D721Med (cell line): ENCODE results near the gene LYPD6B.

Experiments used
- DNase-seq: peaks from one replicate; pipeline ENCODE4 v3.0.0; 2011; ENCODE audit warnings: low spot score; ENCODE audit not compliant: insufficient read length
- FAIRE-seq: peaks from 2 replicates; lab custom pipeline; 2011; peaks lifted over from hg19 to GRCh38; lab: Jason Lieb, UNC
- TF ChIP-seq, protein P1 (sequence below): IDR thresholded peaks from 2 replicates; pipeline ENCODE4 v1.5.1; 2012; ENCODE audit warnings: mild to moderate bottlenecking, control low read depth; ENCODE audit not compliant: insufficient read depth; ENCODE audit errors: missing control alignments

Gene LYPD6B

DNA sequence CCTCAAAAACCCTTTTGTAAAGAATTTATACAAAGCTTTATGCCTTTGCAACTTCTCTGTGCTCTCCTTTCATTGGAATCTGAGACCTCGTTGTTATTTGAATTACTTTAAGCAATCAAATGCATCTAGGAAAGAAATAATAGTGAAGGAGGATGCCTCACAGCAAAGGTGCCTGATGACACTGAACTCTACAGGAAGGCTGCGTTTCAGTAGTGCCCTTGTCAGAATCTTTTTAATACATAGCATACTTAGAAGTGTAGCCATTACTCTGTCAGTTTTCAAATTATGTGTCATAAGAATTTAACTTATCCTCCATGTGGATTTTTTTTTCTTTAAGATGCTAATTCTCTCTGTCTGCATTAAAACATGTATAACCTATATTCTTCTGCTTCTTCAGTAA, 9.6 kb upstream of the LYPD6B start:
- TF ChIP-seq, protein P1, sequence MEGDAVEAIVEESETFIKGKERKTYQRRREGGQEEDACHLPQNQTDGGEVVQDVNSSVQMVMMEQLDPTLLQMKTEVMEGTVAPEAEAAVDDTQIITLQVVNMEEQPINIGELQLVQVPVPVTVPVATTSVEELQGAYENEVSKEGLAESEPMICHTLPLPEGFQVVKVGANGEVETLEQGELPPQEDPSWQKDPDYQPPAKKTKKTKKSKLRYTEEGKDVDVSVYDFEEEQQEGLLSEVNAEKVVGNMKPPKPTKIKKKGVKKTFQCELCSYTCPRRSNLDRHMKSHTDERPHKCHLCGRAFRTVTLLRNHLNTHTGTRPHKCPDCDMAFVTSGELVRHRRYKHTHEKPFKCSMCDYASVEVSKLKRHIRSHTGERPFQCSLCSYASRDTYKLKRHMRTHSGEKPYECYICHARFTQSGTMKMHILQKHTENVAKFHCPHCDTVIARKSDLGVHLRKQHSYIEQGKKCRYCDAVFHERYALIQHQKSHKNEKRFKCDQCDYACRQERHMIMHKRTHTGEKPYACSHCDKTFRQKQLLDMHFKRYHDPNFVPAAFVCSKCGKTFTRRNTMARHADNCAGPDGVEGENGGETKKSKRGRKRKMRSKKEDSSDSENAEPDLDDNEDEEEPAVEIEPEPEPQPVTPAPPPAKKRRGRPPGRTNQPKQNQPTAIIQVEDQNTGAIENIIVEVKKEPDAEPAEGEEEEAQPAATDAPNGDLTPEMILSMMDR: no peak
- FAIRE-seq (no peak), DNase-seq (no peak)

DNA sequence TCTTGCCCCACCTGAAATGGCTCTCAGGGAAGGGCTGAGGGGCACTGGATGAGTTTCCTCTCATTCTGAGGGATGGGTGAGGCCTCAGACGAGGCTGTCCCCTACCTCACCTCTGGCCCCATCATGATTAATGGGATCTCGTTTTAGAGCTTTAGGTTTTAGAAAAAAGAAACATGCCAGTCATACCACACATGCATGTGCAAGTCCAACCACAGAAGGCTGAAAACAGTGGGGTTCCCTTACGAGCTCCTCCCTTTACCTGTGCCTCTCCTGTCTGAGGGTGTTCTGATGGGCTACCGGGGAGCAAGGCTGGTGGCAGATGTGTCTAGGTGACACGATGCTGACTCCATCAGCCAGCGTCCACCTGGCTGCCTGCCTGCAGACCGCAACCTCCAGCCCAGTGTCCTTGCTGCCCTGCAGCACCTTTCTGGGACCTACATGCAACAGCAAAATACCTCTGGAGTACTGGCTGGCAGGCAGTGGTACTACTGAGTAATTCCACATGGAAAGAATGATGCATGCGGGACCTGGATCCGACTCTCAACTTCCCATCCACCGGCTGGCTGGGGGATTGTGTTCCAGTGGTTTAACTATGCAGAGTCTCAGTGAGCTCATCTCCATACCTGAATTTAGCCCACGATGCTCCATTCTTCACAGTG, 9.1 kb upstream of the LYPD6B start:
- FAIRE-seq (no peak), DNase-seq (no peak)
- TF ChIP-seq, protein P1: no peak

DNA sequence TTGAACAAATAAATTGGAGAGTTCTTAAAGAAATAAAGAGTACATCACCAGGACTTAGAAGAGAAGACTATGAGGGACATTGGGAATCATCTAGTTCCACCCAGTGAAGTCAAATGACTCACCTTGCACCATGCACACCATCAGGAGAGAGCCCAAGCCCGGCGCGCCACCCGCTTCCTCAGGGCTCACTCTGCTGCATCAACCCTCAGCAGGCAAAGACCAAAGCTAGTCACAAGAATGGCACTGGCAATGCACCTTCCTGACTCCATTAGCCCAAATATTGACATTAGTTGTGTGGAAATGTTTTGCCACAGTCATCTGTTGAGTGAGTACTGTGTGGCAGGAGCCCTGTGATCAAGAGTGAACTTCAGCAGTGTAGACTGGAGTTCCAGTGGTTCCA, 7.1 kb upstream of the LYPD6B start:
- TF ChIP-seq, protein P1: no peak
- no peak for DNase-seq
- no peak for FAIRE-seq

DNA sequence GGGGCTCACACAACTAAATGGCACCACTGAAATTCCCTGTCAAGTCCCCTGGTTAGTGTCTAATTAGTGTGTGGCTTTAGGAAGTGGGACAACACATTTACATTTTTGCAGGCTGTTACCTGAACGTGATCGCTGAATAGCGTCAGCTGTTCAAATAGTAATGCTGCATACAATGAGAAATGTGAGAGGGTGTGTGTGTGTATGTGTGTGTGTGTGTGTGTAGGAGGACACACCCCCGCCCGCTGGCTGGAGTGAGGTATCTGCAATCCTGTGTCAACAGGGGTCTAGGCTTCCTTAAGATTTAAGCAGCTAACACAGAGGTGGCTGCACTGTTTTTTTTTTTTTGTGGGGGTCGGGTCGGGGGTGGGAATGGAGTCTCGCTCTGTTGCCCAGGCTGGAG, 4.8 kb upstream of the LYPD6B start:
- no peak for FAIRE-seq
- no peak for DNase-seq
- TF ChIP-seq, protein P1: no peak

- FAIRE-seq (no peak), DNase-seq (no peak)
- TF ChIP-seq, protein P1: no peak
Measured at GRCh38 chr2:149034406-149034805, 4.1 kb upstream of the LYPD6B start.

- FAIRE-seq: no peak
- TF ChIP-seq, protein P1: no peak
Measured at GRCh38 chr2:149036507-149037293, 1.8 kb upstream of the LYPD6B start.

DNA sequence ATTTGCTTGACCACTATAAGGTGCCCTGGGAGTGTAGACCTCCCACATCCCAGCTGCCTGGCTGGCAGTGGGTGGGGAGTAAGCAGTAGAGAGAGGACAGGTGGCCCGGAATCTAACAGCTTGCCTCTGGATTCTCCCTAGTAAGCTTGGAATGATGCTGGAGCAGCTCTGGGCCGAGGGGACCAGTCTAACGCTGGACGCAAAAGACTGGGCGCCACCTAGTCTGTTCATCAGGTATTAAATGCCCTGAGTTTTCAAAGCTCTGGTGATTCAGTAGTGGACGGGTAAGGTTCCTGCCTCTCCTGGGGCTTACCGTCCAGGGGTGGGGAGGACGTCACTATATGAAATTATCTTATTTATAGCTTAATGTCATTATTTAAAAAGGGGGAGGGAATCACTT, 648 bp upstream of the LYPD6B start:
- DNase-seq: no peak
- no peak for FAIRE-seq
- TF ChIP-seq, protein P1: no peak

More at GRCh38 chr2:149036507-149037293, 1.8 kb upstream of the LYPD6B start:
- DNase-seq: no peak
